ENCODE results near the gene PLB1. TPM values are rescaled to one million over a fixed set of nuclear protein-coding genes. Genes with fewer than 3 reads are reported as not detected.
A peak's percentile ranks its signal among the peaks of the same experiment; 100 is the strongest.
"Not testable (repeated sequence)": the region's sequence is repeated elsewhere in the genome, so short reads cannot be mapped to it uniquely, and the experiment has no call there.

The PLB1 gene
- total RNA-seq, 1 donor from 2014 or later: 5.5 TPM

GRCh38 chr2:28547223-28547860 lies 51.5 kb downstream of the PLB1 start:
- intact Hi-C loops (cut with DNase I): no loop called here

GRCh38 chr2:28547906-28548600 lies 52.2 kb downstream of the PLB1 start:
- intact Hi-C loops (cut with DNase I): no loop called here

More at GRCh38 chr2:28547223-28547860, 51.5 kb downstream of the PLB1 start:
- DNase-seq (ENCODE audit: low spot score) (no peak), ATAC-seq (no peak)

GRCh38 chr2:28550345-28550744 lies 54.5 kb downstream of the PLB1 start:
- intact Hi-C loops (cut with DNase I); DNase-seq (ENCODE audit: low spot score); ATAC-seq: not testable (repeated sequence)

More at GRCh38 chr2:28547906-28548600, 52.2 kb downstream of the PLB1 start:
- DNase-seq (ENCODE audit: low spot score): no peak
- no peak for ATAC-seq

GRCh38 chr2:28552045-28552823 lies 56.4 kb downstream of the PLB1 start:
- intact Hi-C loops (cut with DNase I): no loop called here
- no peak for ATAC-seq
- DNase-seq (ENCODE audit: low spot score): no peak

GRCh38 chr2:28556303-28556702 lies 60.4 kb downstream of the PLB1 start:
- no peak for ATAC-seq

GRCh38 chr2:28557389-28558131 lies 61.7 kb downstream of the PLB1 start:
- no peak for DNase-seq (ENCODE audit: low spot score)
- intact Hi-C loops (cut with DNase I): no loop called here
- no peak for ATAC-seq

More at GRCh38 chr2:28556303-28556702, 60.4 kb downstream of the PLB1 start:
- intact Hi-C loops (cut with DNase I): no loop called here
- DNase-seq (ENCODE audit: low spot score): no peak

- DNase-seq (ENCODE audit: low spot score) (no peak), ATAC-seq (no peak)
- intact Hi-C loops (cut with DNase I): no loop called here
Observed at GRCh38 chr2:28558158-28558820, 62.4 kb downstream of the PLB1 start.

- DNase-seq (ENCODE audit: low spot score) (no peak), ATAC-seq (no peak)
- intact Hi-C loops (cut with DNase I): no loop called here
Observed at GRCh38 chr2:28558918-28559317, 63.1 kb downstream of the PLB1 start.

- ATAC-seq: no peak
- DNase-seq (ENCODE audit: low spot score): no peak
- intact Hi-C loops (cut with DNase I): no loop called here
Observed at GRCh38 chr2:28563869-28564268, 68.0 kb downstream of the PLB1 start.

GRCh38 chr2:28564346-28564745 lies 68.5 kb downstream of the PLB1 start:
- ATAC-seq (no peak), DNase-seq (ENCODE audit: low spot score) (no peak)
- intact Hi-C loops (cut with DNase I): no loop called here

- no peak for DNase-seq (ENCODE audit: low spot score)
- ATAC-seq: no peak
- intact Hi-C loops (cut with DNase I): no loop called here
Observed at GRCh38 chr2:28565033-28565432, 69.2 kb downstream of the PLB1 start.

GRCh38 chr2:28565720-28566295 lies 69.9 kb downstream of the PLB1 start:
- intact Hi-C loops (cut with DNase I): no loop called here
- DNase-seq (ENCODE audit: low spot score): no peak
- no peak for ATAC-seq

- ATAC-seq (peak; percentile 97), DNase-seq (ENCODE audit: low spot score) (peak; percentile 93)
- intact Hi-C loops (cut with DNase I): no loop called here
Observed at GRCh38 chr2:28566521-28567041, 70.7 kb downstream of the PLB1 start.

GRCh38 chr2:28567061-28567471 lies 71.2 kb downstream of the PLB1 start:
- intact Hi-C loops (cut with DNase I): no loop called here
- no peak for DNase-seq (ENCODE audit: low spot score)
- ATAC-seq: peak; percentile 57

GRCh38 chr2:28568036-28568435 lies 72.2 kb downstream of the PLB1 start:
- ATAC-seq: no peak
- no peak for DNase-seq (ENCODE audit: low spot score)
- intact Hi-C loops (cut with DNase I): no loop called here

- DNase-seq (ENCODE audit: low spot score) (no peak), ATAC-seq (no peak)
- intact Hi-C loops (cut with DNase I): no loop called here
Observed at GRCh38 chr2:28568533-28568932, 72.7 kb downstream of the PLB1 start.

- intact Hi-C loops (cut with DNase I): no loop called here
Observed at GRCh38 chr2:28570431-28570830, 74.6 kb downstream of the PLB1 start.

GRCh38 chr2:28576714-28577113 lies 80.9 kb downstream of the PLB1 start:
- DNase-seq (ENCODE audit: low spot score) (no peak), ATAC-seq (no peak)
- intact Hi-C loops (cut with DNase I): no loop called here

More at GRCh38 chr2:28570431-28570830, 74.6 kb downstream of the PLB1 start:
- DNase-seq (ENCODE audit: low spot score) (no peak), ATAC-seq (no peak)
